Astrocyte (in vitro differentiated cells and primary cell): ENCODE measurements around the gene NPDC1. TPM values are rescaled to one million over a fixed set of nuclear protein-coding genes. Genes with fewer than 3 reads are reported as not detected.
A peak's percentile ranks its signal among the peaks of the same experiment; 100 is the strongest.

Experiments
- DNase-seq: peaks from one replicate; pipeline ENCODE4 v3.0.0-alpha.2; 2010; ENCODE audit warnings: low read depth
- FAIRE-seq: peaks from 2 replicates; lab custom pipeline; 2011; peaks lifted over from hg19 to GRCh38; lab: Jason Lieb, UNC
- H2AFZ ChIP-seq: 2 replicates; pipeline ENCODE4 v1.6.0; 2012; ENCODE audit warnings: low read depth, low read length, inconsistent platforms
- H3K27ac ChIP-seq: 2 replicates; pipeline ENCODE4 v1.5.1; 2011; ENCODE audit warnings: low read depth, low read length, inconsistent platforms
- H3K27me3 ChIP-seq: 2 replicates; pipeline ENCODE4 v1.6.0; 2011; ENCODE audit warnings: low read length, inconsistent platforms; ENCODE audit not compliant: insufficient read depth
- H3K36me3 ChIP-seq: 2 replicates; pipeline ENCODE4 v1.5.1; 2011; ENCODE audit warnings: low read length, inconsistent platforms; ENCODE audit not compliant: insufficient read depth
- H3K4me1 ChIP-seq: 2 replicates; pipeline ENCODE4 v1.5.1; 2011; ENCODE audit warnings: low read length, inconsistent platforms; ENCODE audit not compliant: insufficient read depth
- H3K4me2 ChIP-seq: 2 replicates; pipeline ENCODE4 v1.6.0; 2012; ENCODE audit warnings: low read length, inconsistent platforms
- H3K4me3 ChIP-seq: 2 replicates; pipeline ENCODE4 v1.5.1; 2011; ENCODE audit warnings: low read depth, mild to moderate bottlenecking, low read length, inconsistent platforms; ENCODE audit not compliant: insufficient read depth
- H3K79me2 ChIP-seq: 2 replicates; pipeline ENCODE4 v1.6.0; 2012; ENCODE audit warnings: mild to moderate bottlenecking, low read length, inconsistent platforms; ENCODE audit not compliant: insufficient read depth
- H3K9ac ChIP-seq: 2 replicates; pipeline ENCODE4 v1.6.0; 2012; ENCODE audit warnings: mild to moderate bottlenecking, low read length, inconsistent platforms
- H3K9me3 ChIP-seq: 2 replicates; pipeline ENCODE4 v1.5.1; 2012; ENCODE audit warnings: low read depth, mild to moderate bottlenecking, low read length, inconsistent platforms; ENCODE audit not compliant: insufficient read depth
- H4K20me1 ChIP-seq: 2 replicates; pipeline ENCODE4 v1.6.0; 2012; ENCODE audit warnings: low read length, inconsistent platforms; ENCODE audit not compliant: insufficient read depth
- H3K27ac Mint-ChIP-seq: one replicate; pipeline ENCODE4 v1.8.0; 2021; ENCODE audit warnings: mild to moderate bottlenecking, mixed read lengths; ENCODE audit not compliant: unreplicated experiment
- H3K27me3 Mint-ChIP-seq: one replicate; pipeline ENCODE4 v1.8.0; 2021; ENCODE audit warnings: low read depth, mixed read lengths; ENCODE audit not compliant: unreplicated experiment
- H3K36me3 Mint-ChIP-seq: one replicate; pipeline ENCODE4 v1.8.0; 2021; ENCODE audit warnings: low read depth, mixed read lengths; ENCODE audit not compliant: unreplicated experiment
- H3K4me1 Mint-ChIP-seq: one replicate; pipeline ENCODE4 v1.8.0; 2021; ENCODE audit warnings: low read depth, mixed read lengths; ENCODE audit not compliant: unreplicated experiment
- H3K4me3 Mint-ChIP-seq: one replicate; pipeline ENCODE4 v1.8.0; 2021; ENCODE audit warnings: mild to moderate bottlenecking, moderate library complexity, mixed read lengths; ENCODE audit not compliant: unreplicated experiment
- H3K9me3 Mint-ChIP-seq: one replicate; pipeline ENCODE4 v1.8.0; 2021; ENCODE audit warnings: mild to moderate bottlenecking, mixed read lengths; ENCODE audit not compliant: unreplicated experiment
- CTCF ChIP-seq: IDR thresholded peaks from 2 replicates; pipeline ENCODE4 v1.5.1; 2011; ENCODE audit warnings: low read depth, mild to moderate bottlenecking, inconsistent platforms, low read length, moderate library complexity; ENCODE audit not compliant: insufficient read depth
- EZH2 ChIP-seq: IDR thresholded peaks from 2 replicates; pipeline ENCODE4 v1.6.1; 2012; ENCODE audit warnings: mild to moderate bottlenecking, low read length, inconsistent platforms; ENCODE audit not compliant: insufficient read depth
- total RNA-seq: library from RNA; stranded (reverse); gene quantifications from 2 replicates; pipeline ENCODE4 v1.2.1, GENCODE V29; 2021

NPDC1 gene
- total RNA-seq, 1 donor from 2014 or later: 66.8 TPM

- H3K4me2 ChIP-seq: peak within 1 kb of the TSS; percentile 97
- H3K36me3 ChIP-seq: no peaks in the 10 kb centered on the region
- no peak for FAIRE-seq
- Mint-ChIP-seq H3K9me3 (peaks cover 5% of the 10 kb centered on the region), H3K27me3 (peaks cover 31% of the 10 kb centered on the region), H3K27ac (peak within 1 kb of the TSS; percentile 58), H3K4me3 (peak within 1 kb of the TSS; percentile 82), H3K4me1 (no peaks in the 10 kb centered on the region), H3K36me3 (peaks cover 5% of the 10 kb centered on the region)
- H3K4me1 ChIP-seq: peaks cover 29% of the 10 kb centered on the region
- H3K9me3 ChIP-seq: peaks cover 6% of the 10 kb centered on the region
- no peak for TF ChIP-seq CTCF
- no peak for TF ChIP-seq EZH2
- H3K27ac ChIP-seq: no peak within 1 kb of the TSS
- H3K79me2 ChIP-seq: peaks cover 13% of the 10 kb centered on the region
- H3K27me3 ChIP-seq: no peaks in the 10 kb centered on the region
- peak within 1 kb of the TSS; percentile 76 for H3K4me3 ChIP-seq
- DNase-seq: peak; percentile 71
- peak within 1 kb of the TSS; percentile 79 for H2AFZ ChIP-seq
- peak within 1 kb of the TSS; percentile 75 for H3K9ac ChIP-seq
- peaks cover 12% of the 10 kb centered on the region for H4K20me1 ChIP-seq
Measured at GRCh38 chr9:136991993-136992818, 53.8 kb downstream of the NPDC1 start, which contains the start of gene PAXX. Gene PAXX (plus strand): TSS chr9:136992422. CDS start chr9:136992444, 22 bp downstream.

DNA sequence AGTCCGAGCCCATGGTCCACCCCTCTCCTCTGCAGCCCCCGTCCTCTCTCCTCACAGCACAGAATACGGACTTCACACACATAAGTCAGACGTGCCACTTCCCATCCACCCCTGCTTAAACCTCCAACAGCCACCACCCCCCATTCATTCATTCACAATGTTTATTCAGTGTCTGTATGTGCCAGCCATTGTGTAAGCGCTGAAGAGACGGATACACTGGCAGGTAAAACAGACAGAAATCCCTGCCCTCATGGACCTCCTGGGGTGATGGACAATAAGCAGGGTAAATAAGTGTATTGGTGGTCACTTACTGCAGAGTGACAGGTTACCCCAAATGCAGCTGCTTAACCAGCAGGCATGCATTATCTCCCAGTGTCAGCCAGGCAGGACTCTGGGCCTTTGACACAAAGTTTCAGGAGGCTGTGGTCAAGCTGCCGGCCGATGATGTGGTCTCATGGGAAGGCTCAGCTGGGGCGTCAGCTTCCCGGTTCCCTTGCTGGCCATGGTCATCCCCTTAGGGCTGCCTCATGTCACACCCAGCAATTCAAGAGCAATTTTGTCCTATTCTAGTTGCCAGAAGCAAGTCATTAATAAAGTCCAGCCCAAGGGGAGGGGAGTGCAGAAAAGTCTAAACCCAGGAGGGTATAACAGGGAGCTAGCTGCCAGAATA, 55.6 kb downstream of the NPDC1 start:
- Histone ChIP-seq H3K9ac (no peak overlapping the region), H3K27me3 (peaks cover 5% of the 10 kb centered on the region), H3K4me3 (no peak overlapping the region), H3K4me2 (no peak overlapping the region), H3K4me1 (peaks cover 11% of the 10 kb centered on the region), H3K27ac (no peak overlapping the region), H3K36me3 (no peaks in the 10 kb centered on the region), H4K20me1 (peaks cover 12% of the 10 kb centered on the region), H3K79me2 (peaks cover 13% of the 10 kb centered on the region), H2AFZ (no peak overlapping the region), H3K9me3 (peaks cover 6% of the 10 kb centered on the region)
- TF ChIP-seq EZH2 (no peak), CTCF (no peak)
- Mint-ChIP-seq H3K36me3 (peaks cover 5% of the 10 kb centered on the region), H3K27ac (no peak overlapping the region), H3K4me3 (no peak overlapping the region), H3K9me3 (peaks cover 5% of the 10 kb centered on the region), H3K27me3 (peaks cover 36% of the 10 kb centered on the region), H3K4me1 (no peaks in the 10 kb centered on the region)
- FAIRE-seq (no peak), DNase-seq (no peak)

Other genes starting within 250 kb of the NPDC1 start
- 0.84 and 1.3 TPM in 2 replicates for gene CCDC183, start 249.8 kb downstream of the NPDC1 start, total RNA-seq
- gene RABL6, start 238.2 kb downstream of the NPDC1 start, total RNA-seq: 62.0 and 69.4 TPM in 2 replicates
- gene AJM1, start 203.7 kb downstream of the NPDC1 start, total RNA-seq: 3.3 and 4.2 TPM in 2 replicates
- 192 and 215 TPM in 2 replicates for gene PHPT1, start 196.8 kb downstream of the NPDC1 start, total RNA-seq
- 8.5 and 9.3 TPM in 2 replicates for gene MAMDC4, start 193.8 kb downstream of the NPDC1 start, total RNA-seq
- 364 and 367 TPM in 2 replicates for gene EDF1, start 179.9 kb downstream of the NPDC1 start, total RNA-seq
- 12.5 and 14.4 TPM in 2 replicates for gene TRAF2, start 159.7 kb downstream of the NPDC1 start, total RNA-seq
- gene FBXW5, start 101.4 kb downstream of the NPDC1 start, total RNA-seq: 67.7 and 70.4 TPM in 2 replicates
- gene C8G, start 100.9 kb downstream of the NPDC1 start, total RNA-seq: 0.77 and 1.6 TPM in 2 replicates
- not detected in 2 replicates for gene LCN12, start 93.9 kb downstream of the NPDC1 start, total RNA-seq
- gene PTGDS, start 68.7 kb downstream of the NPDC1 start, total RNA-seq: 5.0 and 5.6 TPM in 2 replicates
- 0.22 and 0.45 TPM in 2 replicates for gene LCNL1, start 63.2 kb downstream of the NPDC1 start, total RNA-seq
- gene PAXX, start 53.8 kb downstream of the NPDC1 start, total RNA-seq: 15.3 and 18.8 TPM in 2 replicates
- 0.39 and 0.48 TPM in 2 replicates for gene CLIC3, start 49.6 kb downstream of the NPDC1 start, total RNA-seq
- gene ABCA2, start 17.9 kb downstream of the NPDC1 start, total RNA-seq: 16.2 and 20.0 TPM in 2 replicates
- gene FUT7, start 14.1 kb downstream of the NPDC1 start, total RNA-seq: not detected in 2 replicates
- gene ENTPD2, start 7.9 kb upstream of the NPDC1 start, total RNA-seq: 0.14 and 0.55 TPM in 2 replicates
- gene SAPCD2, start 24.4 kb upstream of the NPDC1 start, total RNA-seq: 0.41 and 0.43 TPM in 2 replicates
- 4.0 and 4.7 TPM in 2 replicates for gene UAP1L1, start 31.3 kb upstream of the NPDC1 start, total RNA-seq
- 69.2 and 89.0 TPM in 2 replicates for gene MAN1B1, start 40.8 kb upstream of the NPDC1 start, total RNA-seq
- 53.8 and 68.7 TPM in 2 replicates for gene DPP7, start 68.6 kb upstream of the NPDC1 start, total RNA-seq
- 0.18 TPM in 1 of 2 replicates, not detected in the other for gene GRIN1, start 93.0 kb upstream of the NPDC1 start, total RNA-seq
- not detected in 2 replicates for gene LRRC26, start 123.9 kb upstream of the NPDC1 start, total RNA-seq
- not detected in 2 replicates for gene TMEM210, start 125.9 kb upstream of the NPDC1 start, total RNA-seq
- 39.2 and 39.7 TPM in 2 replicates for gene ANAPC2, start 142.4 kb upstream of the NPDC1 start, total RNA-seq
- 49.1 and 52.7 TPM in 2 replicates for gene SSNA1, start 142.5 kb upstream of the NPDC1 start, total RNA-seq
- 16.0 and 17.2 TPM in 2 replicates for gene TPRN, start 154.6 kb upstream of the NPDC1 start, total RNA-seq
- 28.7 and 30.9 TPM in 2 replicates for gene TMEM203, start 159.5 kb upstream of the NPDC1 start, total RNA-seq
- 13.7 and 14.5 TPM in 2 replicates for gene NDOR1, start 159.5 kb upstream of the NPDC1 start, total RNA-seq
- gene RNF208, start 176.1 kb upstream of the NPDC1 start, total RNA-seq: 4.3 and 4.9 TPM in 2 replicates
- gene CYSRT1, start 179.0 kb upstream of the NPDC1 start, total RNA-seq: 1.2 and 1.3 TPM in 2 replicates
- gene RNF224, start 181.3 kb upstream of the NPDC1 start, total RNA-seq: 0.17 TPM in 1 of 2 replicates, not detected in the other
- 0.09 TPM in 1 of 2 replicates, not detected in the other for gene SLC34A3, start 184.7 kb upstream of the NPDC1 start, total RNA-seq
- 188 and 218 TPM in 2 replicates for gene TUBB4B, start 195.1 kb upstream of the NPDC1 start, total RNA-seq
- gene STPG3, start 205.1 kb upstream of the NPDC1 start, total RNA-seq: not detected in 2 replicates
- gene NELFB, start 209.2 kb upstream of the NPDC1 start, total RNA-seq: 45.8 and 48.9 TPM in 2 replicates
- 10.8 and 11.8 TPM in 2 replicates for gene TOR4A, start 231.5 kb upstream of the NPDC1 start, total RNA-seq